Measurements from ENCODE around the gene NHS. TPM values are rescaled to one million over a fixed set of nuclear protein-coding genes. Genes with fewer than 3 reads are reported as not detected.
"Not testable (repeated sequence)": the region's sequence is repeated elsewhere in the genome, so short reads cannot be mapped to it uniquely, and the experiment has no call there.

The NHS gene
- total RNA-seq, 4 donors from 2014 or later, result 4.6 to 9.9 (median 7.2) TPM

DNA sequence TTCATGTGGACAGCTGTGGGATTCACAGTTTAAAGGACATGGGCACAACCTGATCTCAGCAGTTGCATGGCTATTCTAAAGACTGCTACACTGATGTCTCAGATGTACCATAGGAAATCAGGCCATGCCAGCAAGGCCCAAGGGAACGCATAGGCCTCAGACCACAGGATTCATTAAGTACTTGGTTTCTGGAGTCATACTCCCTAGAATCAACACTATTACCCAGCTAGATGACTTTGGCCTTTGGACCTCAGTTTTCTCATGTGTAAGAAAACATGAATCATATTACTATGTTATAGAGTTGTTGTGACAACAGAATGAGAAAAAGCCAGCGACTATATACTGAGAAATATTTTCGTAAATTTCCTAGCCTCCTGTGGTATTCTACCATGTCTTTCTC lies 67.9 kb downstream of the NHS start:
- Histone ChIP-seq H3K4me1 (no peaks in the 10 kb centered on the region), H3K4me3 (no peak overlapping the region), H3K27me3 (no peaks in the 10 kb centered on the region), H3K27ac (no peak overlapping the region), H3K9me3 (no peaks in the 10 kb centered on the region), H3K36me3 (no peaks in the 10 kb centered on the region)
- TF ChIP-seq POLR2A (IDR thresholded peaks at IDR 0.05) (no peak), EP300 (IDR thresholded peaks at IDR 0.05) (no peak), POLR2AphosphoS5 (IDR thresholded peaks at IDR 0.05) (no peak)
- TF ChIP-seq, protein P1, sequence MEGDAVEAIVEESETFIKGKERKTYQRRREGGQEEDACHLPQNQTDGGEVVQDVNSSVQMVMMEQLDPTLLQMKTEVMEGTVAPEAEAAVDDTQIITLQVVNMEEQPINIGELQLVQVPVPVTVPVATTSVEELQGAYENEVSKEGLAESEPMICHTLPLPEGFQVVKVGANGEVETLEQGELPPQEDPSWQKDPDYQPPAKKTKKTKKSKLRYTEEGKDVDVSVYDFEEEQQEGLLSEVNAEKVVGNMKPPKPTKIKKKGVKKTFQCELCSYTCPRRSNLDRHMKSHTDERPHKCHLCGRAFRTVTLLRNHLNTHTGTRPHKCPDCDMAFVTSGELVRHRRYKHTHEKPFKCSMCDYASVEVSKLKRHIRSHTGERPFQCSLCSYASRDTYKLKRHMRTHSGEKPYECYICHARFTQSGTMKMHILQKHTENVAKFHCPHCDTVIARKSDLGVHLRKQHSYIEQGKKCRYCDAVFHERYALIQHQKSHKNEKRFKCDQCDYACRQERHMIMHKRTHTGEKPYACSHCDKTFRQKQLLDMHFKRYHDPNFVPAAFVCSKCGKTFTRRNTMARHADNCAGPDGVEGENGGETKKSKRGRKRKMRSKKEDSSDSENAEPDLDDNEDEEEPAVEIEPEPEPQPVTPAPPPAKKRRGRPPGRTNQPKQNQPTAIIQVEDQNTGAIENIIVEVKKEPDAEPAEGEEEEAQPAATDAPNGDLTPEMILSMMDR (IDR thresholded peaks at IDR 0.05), result no peak
- DNase-seq (ENCODE audit: low spot score in 2 of 2), result no peak
- WGBS, result 87% methylated on average over 3 of the region's 3 CpGs

DNA sequence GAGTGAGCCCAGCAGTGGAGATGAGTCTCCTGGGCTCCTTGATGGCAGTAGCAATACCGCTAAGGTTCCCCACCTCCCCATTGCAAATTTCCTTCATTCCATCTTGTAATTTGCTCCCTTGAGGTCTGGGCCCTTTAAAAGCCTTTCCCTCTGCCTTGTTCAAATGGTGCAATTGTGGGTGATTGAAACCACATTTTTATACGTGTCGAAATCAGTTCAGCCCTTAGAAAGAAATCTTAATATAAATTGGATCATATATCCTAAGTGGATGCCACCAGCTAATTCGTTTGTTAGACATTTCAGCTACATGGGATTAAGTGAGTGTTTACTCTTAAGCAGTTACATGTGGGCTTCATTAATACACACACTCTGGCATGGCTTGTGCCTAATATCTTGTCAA lies 68.6 kb downstream of the NHS start:
- TF ChIP-seq, protein P1 (IDR thresholded peaks at IDR 0.05), result no peak
- TF ChIP-seq EP300 (IDR thresholded peaks at IDR 0.05) (no peak), POLR2A (IDR thresholded peaks at IDR 0.05) (no peak), POLR2AphosphoS5 (IDR thresholded peaks at IDR 0.05) (no peak)
- no peaks in the 10 kb centered on the region for H3K36me3 ChIP-seq
- DNase-seq (ENCODE audit: low spot score in 2 of 2), result no peak
- H3K27ac ChIP-seq, result no peak overlapping the region
- H3K9me3 ChIP-seq, result no peaks in the 10 kb centered on the region
- H3K4me3 ChIP-seq, result no peak overlapping the region
- 67% methylated on average over 4 of the region's 4 CpGs for WGBS
- H3K27me3 ChIP-seq, result no peaks in the 10 kb centered on the region
- no peaks in the 10 kb centered on the region for H3K4me1 ChIP-seq

DNA sequence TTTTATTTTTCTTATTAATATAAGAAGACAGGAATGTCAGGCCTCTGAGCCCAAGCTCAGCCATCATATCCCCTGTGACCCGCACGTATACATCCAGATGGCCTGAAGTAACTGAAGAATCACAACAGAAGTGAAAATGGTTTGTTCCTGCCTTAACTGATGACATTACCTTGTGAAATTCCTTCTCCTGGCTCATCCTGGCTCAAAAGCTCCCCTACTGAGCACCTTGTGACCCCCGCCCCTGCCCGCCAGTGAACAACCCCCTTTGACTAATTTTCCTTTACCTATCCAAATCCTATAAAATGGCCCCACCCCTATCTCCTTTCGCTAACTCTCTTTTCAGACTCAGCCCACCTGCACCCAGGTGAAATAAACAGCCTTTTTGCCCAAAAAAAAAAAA lies 71.3 kb downstream of the NHS start:
- H3K9me3 ChIP-seq; H3K27me3 ChIP-seq; DNase-seq (ENCODE audit: low spot score in 2 of 2); H3K4me1 ChIP-seq; H3K36me3 ChIP-seq; H3K27ac ChIP-seq; H3K4me3 ChIP-seq: not testable (repeated sequence)
- WGBS, result 80% methylated on average over 5 of the region's 5 CpGs

DNA sequence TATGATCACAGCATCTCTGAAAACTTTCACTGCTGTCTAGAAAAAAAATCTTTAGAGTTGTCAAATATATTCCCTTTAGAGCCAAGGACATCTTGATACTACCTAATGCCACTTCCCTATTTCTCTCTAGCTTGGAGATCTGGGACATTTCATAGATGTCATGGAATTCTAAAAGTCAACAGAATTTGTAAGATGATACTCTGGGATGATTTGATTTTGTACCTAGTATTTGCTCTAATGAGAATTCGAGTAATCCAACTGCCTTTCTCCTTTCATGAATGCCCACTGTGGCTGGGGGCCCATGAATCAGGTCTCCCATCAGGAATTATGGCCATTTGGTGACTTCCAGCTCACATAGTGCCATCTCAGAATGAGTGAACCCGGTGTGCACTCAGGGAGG lies 73.2 kb downstream of the NHS start:
- H3K36me3 ChIP-seq, result no peaks in the 10 kb centered on the region
- no peaks in the 10 kb centered on the region for H3K27me3 ChIP-seq
- H3K9me3 ChIP-seq, result no peaks in the 10 kb centered on the region
- TF ChIP-seq POLR2AphosphoS5 (IDR thresholded peaks at IDR 0.05) (no peak), EP300 (IDR thresholded peaks at IDR 0.05) (no peak), POLR2A (IDR thresholded peaks at IDR 0.05) (no peak)
- TF ChIP-seq, protein P1 (IDR thresholded peaks at IDR 0.05), result no peak
- no peak overlapping the region for H3K4me3 ChIP-seq
- H3K27ac ChIP-seq, result no peak overlapping the region
- WGBS, result 71% methylated on average over 2 of the region's 2 CpGs
- no peaks in the 10 kb centered on the region for H3K4me1 ChIP-seq
- no peak for DNase-seq (ENCODE audit: low spot score in 2 of 2)

DNA sequence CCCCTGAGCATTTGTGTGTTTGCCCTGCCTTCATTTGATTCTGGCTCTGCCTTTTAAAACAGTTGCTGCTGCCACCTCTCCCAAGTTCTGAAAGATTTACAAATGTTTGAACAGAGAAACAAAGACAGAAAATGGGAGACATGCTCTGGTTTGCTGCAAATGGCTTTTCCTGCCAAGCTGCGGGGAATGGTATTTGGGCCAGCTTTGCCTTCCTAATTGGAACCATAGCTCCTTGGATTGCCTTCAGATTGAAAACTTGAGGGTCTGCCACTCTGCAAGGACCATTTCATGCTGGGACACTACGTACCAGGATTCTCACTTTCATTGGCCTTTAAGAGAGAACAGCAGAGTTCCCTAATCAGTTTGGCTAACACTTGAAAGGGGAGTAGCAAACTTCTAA lies 74.9 kb downstream of the NHS start:
- WGBS, result 78% methylated on average over 2 of the region's 2 CpGs
- Histone ChIP-seq H3K9me3 (no peaks in the 10 kb centered on the region), H3K27me3 (no peaks in the 10 kb centered on the region), H3K4me1 (no peaks in the 10 kb centered on the region), H3K36me3 (no peaks in the 10 kb centered on the region), H3K27ac (no peak overlapping the region), H3K4me3 (no peak overlapping the region)
- no peak for DNase-seq (ENCODE audit: low spot score in 2 of 2)
- no peak for TF ChIP-seq EP300 (IDR thresholded peaks at IDR 0.05)
- TF ChIP-seq, protein P1 (IDR thresholded peaks at IDR 0.05), result no peak
- no peak for TF ChIP-seq POLR2A (IDR thresholded peaks at IDR 0.05)
- no peak for TF ChIP-seq POLR2AphosphoS5 (IDR thresholded peaks at IDR 0.05)

DNA sequence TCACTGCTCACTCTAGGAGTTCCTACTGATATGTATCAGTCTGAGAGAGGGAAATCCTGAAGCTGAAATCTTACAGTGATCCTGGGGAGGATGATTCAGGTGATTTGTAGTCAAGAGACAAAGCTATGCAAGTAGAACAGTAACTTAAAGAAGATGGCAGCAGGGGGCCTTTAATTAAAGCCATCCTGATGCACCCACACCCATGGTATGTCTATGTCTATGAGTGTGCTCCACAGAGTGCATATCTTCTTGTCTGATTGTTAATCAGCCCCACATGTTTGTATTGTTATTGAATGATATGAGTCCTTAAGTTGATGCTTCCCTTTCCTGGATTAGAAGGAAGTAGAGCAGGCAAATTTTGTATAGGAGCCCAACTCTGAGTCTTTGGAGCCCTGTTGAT lies 78.8 kb downstream of the NHS start:
- TF ChIP-seq EP300 (IDR thresholded peaks at IDR 0.05) (no peak), POLR2A (IDR thresholded peaks at IDR 0.05) (no peak), POLR2AphosphoS5 (IDR thresholded peaks at IDR 0.05) (no peak)
- TF ChIP-seq, protein P1 (IDR thresholded peaks at IDR 0.05), result no peak
- Histone ChIP-seq H3K36me3 (no peaks in the 10 kb centered on the region), H3K27me3 (no peaks in the 10 kb centered on the region), H3K4me1 (no peaks in the 10 kb centered on the region), H3K9me3 (no peaks in the 10 kb centered on the region), H3K4me3 (no peak overlapping the region), H3K27ac (no peak overlapping the region)
- no peak for DNase-seq (ENCODE audit: low spot score in 2 of 2)
